GM19468 (cell line): ENCODE results near the gene ANKRD17.
"Not testable (repeated sequence)": the region's sequence is repeated elsewhere in the genome, so short reads cannot be mapped to it uniquely, and the experiment has no call there.

ENCODE experiments used
- ATAC-seq: cut with Tn5 transposase; IDR thresholded peaks from one replicate; pipeline ENCODE4 v1.9.1; 2021; ENCODE audit warnings: mild to moderate bottlenecking, moderate library complexity, moderate number of reproducible peaks; ENCODE audit not compliant: unreplicated experiment; ENCODE audit errors: extremely low read depth

ANKRD17 gene

DNA sequence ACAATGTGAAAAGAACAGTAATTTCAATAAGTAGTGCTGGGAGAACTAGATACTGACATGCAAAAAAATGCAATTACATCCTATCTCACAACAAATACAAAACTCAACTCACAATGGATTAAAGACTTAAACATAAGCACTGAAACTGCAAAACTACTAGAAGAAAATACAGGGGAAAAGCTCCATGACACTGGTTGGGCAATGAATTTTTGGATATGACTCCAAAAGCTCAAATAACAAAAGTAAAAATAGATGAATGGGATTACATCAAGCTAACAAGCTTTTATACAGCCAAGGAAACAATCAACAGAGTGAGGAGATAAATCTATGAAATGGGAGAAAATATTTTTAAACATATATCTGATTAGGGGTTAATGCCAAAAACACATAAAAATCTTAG lies 53.1 kb downstream of the ANKRD17 start:
- no peak for ATAC-seq

DNA sequence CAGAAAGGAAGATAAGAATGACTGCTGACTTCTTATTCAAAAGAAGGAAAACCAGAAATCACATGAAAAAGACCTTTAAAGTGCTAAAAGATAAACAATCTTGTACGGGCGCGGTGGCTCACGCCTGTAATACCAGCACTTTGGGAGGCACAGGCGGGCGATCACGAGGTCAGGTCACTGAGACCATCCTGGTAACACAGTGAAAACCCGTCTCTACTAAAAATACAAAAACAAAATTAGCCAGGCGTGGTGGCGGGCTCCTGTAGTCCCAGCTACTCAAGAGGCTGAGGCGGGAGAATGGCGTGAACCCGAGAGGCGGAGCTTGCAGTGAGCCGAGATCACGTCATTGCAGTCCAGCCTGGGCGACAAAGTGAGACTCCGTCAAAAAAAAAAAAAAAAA lies 54.6 kb downstream of the ANKRD17 start:
- ATAC-seq, result not testable (repeated sequence)

GRCh38 chr4:73197220-73197619 lies 61.4 kb downstream of the ANKRD17 start:
- ATAC-seq, result no peak

- ATAC-seq, result no peak
Observed at GRCh38 chr4:73194064-73194463, 64.5 kb downstream of the ANKRD17 start.

DNA sequence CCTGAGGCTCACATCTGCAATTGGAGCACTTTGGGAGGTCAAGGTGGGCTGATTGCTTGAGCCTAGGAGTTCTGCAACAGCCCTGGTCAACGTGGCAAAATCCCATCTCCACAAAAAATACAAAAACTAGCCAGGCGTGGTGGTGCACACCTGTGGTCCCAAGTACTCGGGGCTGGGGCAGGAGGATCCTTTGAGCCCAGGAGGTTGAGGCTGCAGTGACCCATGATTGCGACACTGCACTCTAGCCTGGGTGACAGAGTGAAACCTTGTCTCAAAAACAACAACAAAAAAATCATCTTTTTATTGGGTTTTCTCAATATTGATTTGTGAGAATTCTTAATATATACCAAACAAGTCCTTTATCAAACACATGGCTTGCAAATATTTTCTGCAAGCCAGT lies 64.9 kb downstream of the ANKRD17 start:
- ATAC-seq, result no peak

- peak; percentile 65 for ATAC-seq
Observed at GRCh38 chr4:73193155-73193554, 65.4 kb downstream of the ANKRD17 start.

- ATAC-seq, result no peak
Observed at GRCh38 chr4:73189274-73189810, 69.3 kb downstream of the ANKRD17 start.

- no peak for ATAC-seq
Observed at GRCh38 chr4:73187325-73187724, 71.3 kb downstream of the ANKRD17 start.

- ATAC-seq, result no peak
Observed at GRCh38 chr4:73185903-73186302, 72.7 kb downstream of the ANKRD17 start.

DNA sequence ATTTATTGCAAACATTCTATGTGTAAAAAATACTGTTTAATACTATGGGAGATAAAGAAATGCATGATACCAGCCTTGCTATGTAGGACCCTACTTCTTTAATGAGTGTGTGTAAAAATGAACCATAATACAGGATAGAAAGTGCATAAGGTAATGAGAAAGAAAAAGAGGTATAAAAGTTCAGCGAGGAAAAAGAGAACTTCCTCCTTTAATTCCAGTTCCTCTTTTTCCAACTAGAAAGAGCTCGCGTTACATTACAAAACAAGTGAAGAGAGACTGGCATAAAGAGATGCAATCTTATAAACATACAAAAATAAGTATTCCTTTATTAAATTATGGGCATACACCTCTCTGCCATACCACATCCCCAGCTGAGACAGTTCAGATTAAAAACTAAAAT lies 77.4 kb downstream of the ANKRD17 start:
- no peak for ATAC-seq

DNA sequence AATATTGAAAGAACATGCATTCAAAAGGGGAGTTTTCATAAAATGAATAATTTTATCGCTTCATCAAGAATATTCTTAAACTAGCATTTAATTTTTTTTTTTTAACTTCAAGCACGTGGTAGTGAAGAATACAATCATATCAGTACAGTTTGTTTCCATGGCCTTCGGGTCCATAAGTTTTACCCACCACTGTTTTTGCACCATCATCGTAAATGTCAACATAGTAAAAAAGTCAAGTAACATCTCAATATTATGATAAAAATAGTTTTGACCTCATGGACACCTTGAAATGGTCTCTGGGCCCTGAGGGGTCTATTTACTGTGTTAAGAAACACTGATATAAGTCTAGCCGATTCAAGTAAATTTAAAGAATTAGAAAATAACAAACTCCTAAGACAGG lies 80.2 kb downstream of the ANKRD17 start:
- ATAC-seq, result no peak

GRCh38 chr4:73172161-73172560 lies 86.4 kb downstream of the ANKRD17 start:
- no peak for ATAC-seq

DNA sequence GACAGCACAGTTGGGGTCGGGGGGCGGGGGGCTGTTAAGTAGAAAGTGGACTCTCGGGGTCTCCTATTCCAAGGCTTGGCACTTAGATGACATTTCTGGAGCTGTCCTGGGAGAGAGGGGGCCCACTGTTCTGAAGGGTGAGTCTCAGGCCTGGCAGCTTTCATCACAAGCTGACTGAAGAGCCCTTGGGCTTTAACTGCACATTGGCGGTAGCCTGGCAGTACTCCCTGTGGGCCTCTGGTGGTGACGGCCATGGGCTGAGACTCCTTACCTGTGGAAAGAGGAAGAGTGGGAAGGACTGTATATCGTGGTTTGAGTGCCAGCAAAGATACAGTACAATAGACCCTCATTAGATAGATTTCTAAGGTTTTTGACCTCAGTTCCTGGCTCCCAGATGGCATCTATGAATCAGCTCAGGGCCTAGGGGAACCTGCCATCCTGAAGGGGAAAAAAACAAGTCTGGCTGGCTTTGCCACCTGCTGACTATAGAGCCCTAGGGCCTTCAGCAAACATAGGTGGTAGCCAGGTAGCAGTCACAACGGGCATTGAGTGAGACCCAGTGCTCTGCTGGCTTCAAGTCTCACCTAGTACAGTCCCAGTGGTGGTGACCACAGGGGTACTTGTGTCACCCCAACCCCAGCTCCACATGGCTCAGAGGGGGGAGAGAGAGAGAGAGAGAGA lies 87.9 kb downstream of the ANKRD17 start:
- ATAC-seq, result no peak

DNA sequence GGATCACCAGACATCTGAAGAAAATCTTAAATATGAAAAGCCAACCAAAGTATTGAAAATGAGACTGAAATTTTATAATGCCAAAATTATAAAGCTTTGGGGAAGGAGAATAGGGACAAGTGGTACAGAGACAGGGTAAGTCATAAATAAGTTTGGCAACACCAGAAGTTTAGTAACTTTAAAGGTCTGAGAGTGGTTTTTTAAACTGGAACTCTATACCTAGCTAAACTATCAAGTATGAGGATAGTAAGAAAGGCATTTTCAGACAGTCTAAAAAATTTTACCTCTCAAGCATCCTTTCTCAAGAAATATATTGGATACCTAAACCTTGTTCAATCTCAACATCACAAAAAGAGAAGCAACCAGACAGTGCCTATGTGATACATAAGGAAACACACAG lies 92.4 kb downstream of the ANKRD17 start:
- no peak for ATAC-seq

DNA sequence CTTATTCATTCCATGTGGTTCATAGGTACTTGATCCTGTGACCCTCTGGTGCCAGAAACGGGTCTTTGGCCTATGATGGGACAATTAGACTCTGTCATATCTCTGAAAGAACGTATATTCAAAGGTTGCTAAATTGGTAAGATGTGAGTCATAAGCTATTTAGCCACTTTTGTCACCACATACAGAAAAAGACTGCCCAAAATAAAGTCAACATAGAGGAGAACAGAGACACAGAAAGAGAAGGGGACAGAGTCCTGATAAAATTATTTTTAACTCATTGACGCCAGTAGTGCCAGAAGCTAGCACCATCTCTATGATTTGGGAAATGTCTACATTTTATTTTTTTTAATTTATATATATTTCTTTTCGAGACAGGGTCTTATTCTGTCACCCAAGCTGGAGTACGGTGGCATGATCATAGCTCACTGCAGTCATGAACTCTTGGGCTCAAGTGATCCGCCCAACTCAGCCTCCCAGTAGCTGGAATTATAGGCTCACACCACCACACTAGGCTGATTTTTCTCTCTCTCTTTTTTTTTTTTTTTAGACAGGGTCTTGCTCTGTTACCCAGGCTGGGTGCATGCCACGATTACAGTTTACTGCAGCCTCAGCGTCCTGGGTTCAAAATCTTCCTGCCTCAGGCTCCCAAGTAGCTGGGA lies 96.9 kb downstream of the ANKRD17 start:
- no peak for ATAC-seq

GRCh38 chr4:73156394-73156793 lies 102.2 kb downstream of the ANKRD17 start:
- ATAC-seq, result no peak

DNA sequence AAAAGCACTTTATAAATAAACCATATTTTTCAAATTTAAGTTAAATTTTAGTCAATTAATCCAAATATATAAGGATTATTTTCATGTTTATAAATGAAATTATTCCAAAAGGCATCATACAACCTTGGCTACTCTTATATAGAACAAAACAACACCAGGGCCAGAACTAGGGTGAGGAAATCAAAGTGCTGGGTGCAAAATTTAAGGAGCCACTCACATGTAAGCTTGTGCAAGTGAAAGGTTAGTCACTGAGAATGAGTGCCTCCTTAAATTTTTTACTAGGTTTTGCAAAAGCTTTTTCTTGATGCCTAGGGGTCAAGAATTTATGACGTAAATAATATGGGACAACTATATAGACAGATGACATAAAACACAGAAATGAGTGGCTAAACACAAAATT lies 105.7 kb downstream of the ANKRD17 start:
- ATAC-seq, result no peak

- ATAC-seq, result no peak
Observed at GRCh38 chr4:73142995-73143547, 115.5 kb downstream of the ANKRD17 start.

- ATAC-seq, result no peak
Observed at GRCh38 chr4:73139991-73140390, 118.6 kb downstream of the ANKRD17 start.

DNA sequence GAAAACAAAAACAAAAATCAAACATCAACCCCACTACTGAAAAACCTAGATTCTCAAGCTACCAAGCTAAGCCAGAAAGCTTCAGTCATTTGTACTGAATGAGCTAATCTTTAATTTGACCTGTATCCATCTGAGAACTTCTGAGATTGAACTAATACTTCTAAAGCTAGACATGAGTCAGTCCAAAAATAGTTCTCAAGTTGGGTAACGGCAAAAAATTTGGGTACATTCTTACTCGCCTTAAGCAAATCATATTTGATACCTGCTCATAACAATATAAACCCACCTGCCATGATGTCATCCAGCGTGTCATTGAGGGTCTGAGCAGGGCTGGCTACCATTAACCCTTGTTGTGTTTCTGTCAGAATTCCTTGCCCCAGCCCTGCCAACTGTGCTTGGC lies 119.4 kb downstream of the ANKRD17 start:
- ATAC-seq, result no peak

DNA sequence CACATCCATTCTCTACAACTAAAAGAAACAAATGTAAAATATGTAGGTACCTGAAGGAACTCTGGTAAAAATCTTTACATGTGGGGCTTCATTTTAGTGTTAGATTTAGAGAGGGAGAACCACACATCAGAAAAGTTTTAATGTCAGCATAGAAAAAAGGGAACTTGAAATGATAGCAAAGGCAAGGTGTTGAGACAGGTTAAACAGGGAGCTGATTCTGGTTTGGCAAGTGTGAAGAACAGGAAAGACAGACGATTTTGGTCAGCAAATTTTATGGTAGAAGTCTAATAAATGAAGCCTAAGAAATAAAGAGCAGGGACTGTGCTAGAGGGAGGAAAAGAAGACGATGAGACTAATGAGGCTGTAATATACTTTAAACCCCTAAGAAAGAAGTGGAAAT lies 121.5 kb downstream of the ANKRD17 start:
- no peak for ATAC-seq

- ATAC-seq, result no peak
Observed at GRCh38 chr4:73133784-73134183, 124.8 kb downstream of the ANKRD17 start.
